HG02610 (cell line): ENCODE data around the gene POLQ.
"Not testable (repeated sequence)": the region's sequence is repeated elsewhere in the genome, so short reads cannot be mapped to it uniquely, and the experiment has no call there.

Experiments used
- ATAC-seq: cut with Tn5 transposase; IDR thresholded peaks from one replicate; pipeline ENCODE4 v1.9.1; 2021; ENCODE audit warnings: mild to moderate bottlenecking, moderate library complexity; ENCODE audit not compliant: unreplicated experiment

Gene POLQ

DNA sequence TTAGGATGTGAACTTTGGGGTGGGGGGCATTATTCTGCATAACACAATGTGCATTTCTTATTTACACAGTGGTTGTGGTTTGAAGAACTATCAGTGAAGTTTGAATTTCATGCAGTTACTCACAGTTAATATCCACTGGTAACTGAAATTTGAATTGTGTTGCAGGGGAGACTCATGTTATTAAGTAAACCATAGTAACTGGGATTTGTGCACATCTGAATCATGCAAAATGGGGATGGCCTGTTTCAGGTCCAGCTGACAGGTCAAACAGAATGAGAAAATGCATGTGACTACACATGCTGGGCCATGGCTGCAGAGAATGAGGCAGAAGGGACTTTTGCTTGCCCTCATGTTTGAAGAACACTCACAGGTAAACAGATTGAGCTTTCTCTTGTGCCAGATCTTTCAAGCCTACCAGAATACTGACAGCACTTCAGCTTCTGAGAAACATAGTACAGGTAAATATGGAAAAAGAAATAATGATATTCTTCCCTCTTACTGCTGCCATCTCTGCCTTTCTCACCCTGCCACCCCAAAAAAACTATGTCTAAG lies 115.0 kb downstream of the POLQ start:
- ATAC-seq: no peak

DNA sequence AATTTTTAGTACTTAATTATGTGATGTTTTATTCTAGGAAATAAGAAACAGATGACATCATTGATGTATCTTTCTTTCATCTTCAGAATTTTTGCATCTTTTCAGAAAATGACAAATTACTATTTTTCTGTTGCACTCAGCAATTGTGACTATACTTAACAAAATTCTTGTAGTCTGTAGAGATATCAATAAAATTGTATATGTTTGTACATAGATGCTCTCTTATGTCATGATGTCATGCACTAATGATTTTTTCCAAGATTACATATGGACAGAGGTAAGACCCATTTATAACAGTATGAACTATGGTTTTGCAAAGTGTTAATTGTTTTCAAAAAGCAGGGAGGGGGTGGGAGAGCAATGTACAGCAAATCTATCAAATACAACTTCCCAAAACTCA lies 121.2 kb downstream of the POLQ start:
- no peak for ATAC-seq

DNA sequence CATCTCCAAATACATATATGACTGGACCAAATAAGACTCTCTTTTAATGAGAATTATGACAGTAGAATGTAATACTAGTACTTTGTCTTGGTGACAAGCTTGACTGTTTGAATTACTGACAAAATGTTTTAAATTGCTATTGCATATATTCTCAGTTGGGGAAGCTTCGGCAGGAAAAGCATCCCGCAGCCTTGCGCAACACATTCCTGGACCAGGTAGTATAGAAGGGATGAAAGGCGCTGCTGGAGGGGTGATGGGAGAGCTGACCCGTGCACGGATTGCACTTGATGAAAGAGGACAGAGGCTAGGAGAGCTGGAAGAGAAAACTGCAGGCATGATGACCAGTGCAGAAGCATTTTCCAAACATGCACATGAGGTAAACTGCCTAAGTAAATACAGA lies 127.6 kb downstream of the POLQ start:
- no peak for ATAC-seq

DNA sequence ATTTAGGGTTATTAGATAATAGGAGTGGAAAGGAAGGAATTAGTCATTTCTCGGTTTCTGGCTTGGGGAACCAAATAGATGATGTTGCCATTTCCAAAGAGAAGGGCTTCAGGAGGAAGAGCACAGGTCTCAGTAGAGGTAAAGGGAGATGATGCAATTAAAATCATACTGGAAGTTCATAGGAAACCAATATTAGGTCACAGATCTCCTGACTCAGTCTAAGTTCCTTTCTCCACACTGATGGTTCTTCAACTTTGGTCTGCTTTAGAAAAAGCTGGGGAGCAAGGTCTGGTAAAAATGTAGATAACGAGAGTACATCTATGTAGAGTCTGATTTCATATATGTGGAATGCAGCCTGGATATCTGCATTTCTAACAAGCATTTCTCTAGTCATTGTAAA lies 130.9 kb downstream of the POLQ start:
- no peak for ATAC-seq

DNA sequence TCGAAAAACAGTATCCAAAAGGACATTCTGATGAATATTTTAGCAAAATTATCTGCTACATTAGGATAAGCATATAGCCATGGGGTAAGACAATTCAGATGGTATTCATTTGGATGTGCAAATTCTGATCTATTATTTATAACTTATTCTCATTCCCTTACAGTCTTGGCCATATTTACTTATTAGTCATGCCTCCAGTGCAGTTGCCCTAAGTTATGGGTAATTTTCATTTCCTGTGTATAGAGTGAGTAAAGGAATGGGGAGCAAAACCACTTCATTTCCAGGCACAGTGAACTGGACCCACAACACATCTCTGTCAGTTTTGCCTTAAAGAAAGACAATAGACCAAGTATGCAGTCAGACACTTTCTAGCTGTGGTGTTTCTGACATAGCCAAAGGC lies 134.3 kb downstream of the POLQ start:
- ATAC-seq: no peak

DNA sequence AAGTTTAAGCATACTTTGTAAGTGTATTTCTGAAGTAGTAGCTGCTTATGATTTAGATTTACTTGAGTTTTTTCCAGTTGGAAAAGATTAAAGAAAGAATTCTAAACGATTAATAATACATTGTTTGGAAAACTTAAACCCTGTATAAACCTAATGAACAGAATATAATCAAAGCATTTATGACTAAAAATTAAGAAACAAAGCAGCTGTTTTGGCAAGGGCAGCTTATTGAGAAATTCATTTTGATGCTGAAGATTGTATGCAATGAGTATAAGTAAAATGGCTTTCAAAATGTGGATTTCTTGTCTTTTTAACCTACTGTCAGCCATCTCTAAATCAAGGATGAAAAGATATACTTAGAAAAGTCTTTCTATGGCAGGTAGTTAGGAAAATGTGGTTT lies 140.2 kb downstream of the POLQ start:
- no peak for ATAC-seq

DNA sequence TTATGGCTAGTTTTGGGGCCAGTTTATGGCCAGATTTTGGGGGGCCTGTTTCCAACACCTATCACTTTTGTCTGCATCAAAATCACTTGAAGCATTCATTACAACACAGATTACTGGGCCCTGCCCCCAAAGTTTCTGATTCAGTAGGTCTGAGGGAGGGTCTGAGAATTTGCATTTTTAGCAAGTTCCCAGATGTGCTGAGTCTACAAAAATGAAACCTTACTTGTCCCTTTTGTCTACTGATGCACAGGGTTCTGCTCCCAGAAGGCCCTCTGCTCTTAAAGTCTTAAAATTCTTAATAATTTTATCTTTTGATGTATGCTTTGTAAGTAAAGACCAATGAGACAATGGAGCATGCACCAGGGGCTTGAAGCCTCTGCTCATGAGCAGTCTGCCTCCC lies 146.0 kb downstream of the POLQ start:
- no peak for ATAC-seq

DNA sequence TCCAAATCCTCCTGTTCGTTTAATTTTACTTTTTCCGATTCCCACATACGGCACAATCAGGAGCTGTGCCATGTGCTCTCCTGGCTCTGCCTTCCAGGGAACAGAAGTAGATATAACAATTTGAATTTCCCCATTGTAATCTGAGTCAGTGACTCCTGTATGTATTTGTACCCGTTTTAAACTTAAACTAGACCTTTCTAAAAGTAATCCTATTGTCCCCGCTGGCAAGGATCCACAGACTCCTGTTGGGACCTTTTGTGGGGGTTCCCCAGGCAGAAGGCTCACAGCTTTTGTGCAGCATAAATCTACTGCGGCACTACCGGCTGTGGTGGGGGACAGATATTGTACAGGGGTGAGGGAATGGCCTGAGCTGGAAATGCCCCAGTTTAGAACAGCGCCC lies 147.7 kb downstream of the POLQ start:
- not testable (repeated sequence) for ATAC-seq

DNA sequence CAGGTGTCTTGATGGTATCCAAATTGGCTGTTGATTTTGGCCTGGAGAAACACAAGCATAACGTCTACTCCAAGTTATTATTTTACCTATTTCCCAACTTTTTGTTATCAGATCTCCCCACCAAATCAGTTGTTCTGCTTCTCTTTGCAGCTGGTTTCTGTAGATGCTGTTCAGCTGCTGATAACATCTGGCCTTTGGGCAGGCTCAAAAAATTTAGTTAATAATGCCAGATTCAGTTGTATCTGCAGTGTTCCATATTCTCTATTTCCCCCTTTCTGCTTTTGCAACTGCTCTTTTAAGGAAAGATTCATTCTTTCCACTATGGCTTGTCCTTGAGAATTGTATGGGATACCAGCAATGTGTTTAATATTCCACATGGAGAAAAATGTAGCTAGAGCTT lies 149.8 kb downstream of the POLQ start:
- not testable (repeated sequence) for ATAC-seq

DNA sequence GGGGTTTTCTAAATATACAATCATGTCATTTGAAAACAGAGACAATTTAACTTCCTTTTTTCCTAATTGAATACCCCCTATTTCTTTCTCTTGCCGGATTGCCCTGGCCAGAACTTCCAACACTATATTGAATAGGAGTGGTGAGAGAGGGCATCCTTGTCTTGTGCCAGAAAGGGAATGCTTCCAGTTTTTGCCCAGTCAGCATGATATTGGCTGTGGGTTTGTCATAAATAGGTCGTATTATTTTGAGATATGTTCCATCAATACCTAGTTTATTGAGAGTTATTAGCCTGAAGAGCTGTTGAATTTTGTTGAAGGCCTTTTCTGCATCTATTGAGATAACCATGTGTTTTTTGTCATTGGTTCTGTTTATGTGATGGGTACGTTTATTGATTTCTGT lies 157.5 kb downstream of the POLQ start:
- ATAC-seq: not testable (repeated sequence)
